Smooth muscle cell (in vitro differentiated cells): ENCODE measurements around the gene MRPL43. TPM values are rescaled to one million over a fixed set of nuclear protein-coding genes. Genes with fewer than 3 reads are reported as not detected.

Experiments
- DNase-seq: peaks from one replicate; lab custom pipeline; 2025; ENCODE audit not compliant: unreplicated experiment; lab: John Stamatoyannopoulos, UW
- H2AFZ ChIP-seq: fragments of 200-600 bp; sonication (generic); 2 replicates; pipeline ENCODE4 v1.6.0; 2016; ENCODE audit warnings: antibody characterized with exemption, low read depth, mild to moderate bottlenecking
- H3F3A ChIP-seq: fragments of 200-600 bp; sonication (generic); 2 replicates; pipeline ENCODE4 v1.6.0; 2017; ENCODE audit warnings: antibody characterized with exemption, low read depth
- H3K27ac ChIP-seq: fragments of 200-600 bp; sonication (generic); 2 replicates; pipeline ENCODE4 v1.5.1; 2016; ENCODE audit warnings: low read depth, mild to moderate bottlenecking
- H3K27me3 ChIP-seq: fragments of 200-600 bp; sonication (generic); 2 replicates; pipeline ENCODE4 v1.6.1; 2016; ENCODE audit warnings: low read depth, mild to moderate bottlenecking
- H3K36me3 ChIP-seq: fragments of 200-600 bp; sonication (generic); 2 replicates; pipeline ENCODE4 v1.5.1; 2016; ENCODE audit warnings: low read depth
- H3K4me1 ChIP-seq: fragments of 200-600 bp; sonication (generic); 2 replicates; pipeline ENCODE4 v1.5.1; 2016; ENCODE audit warnings: low read depth
- H3K4me2 ChIP-seq: fragments of 200-600 bp; sonication (generic); 2 replicates; pipeline ENCODE4 v1.6.0; 2016; ENCODE audit warnings: mild to moderate bottlenecking
- H3K4me3 ChIP-seq: fragments of 200-600 bp; sonication (generic); 2 replicates; pipeline ENCODE4 v1.5.1; 2016; ENCODE audit warnings: mild to moderate bottlenecking
- H3K79me2 ChIP-seq: fragments of 200-600 bp; sonication (generic); 2 replicates; pipeline ENCODE4 v1.6.0; 2016; ENCODE audit warnings: low read depth, mild to moderate bottlenecking
- H3K9ac ChIP-seq: fragments of 200-600 bp; sonication (generic); 2 replicates; pipeline ENCODE4 v1.6.0; 2016; ENCODE audit warnings: low read depth
- H3K9me3 ChIP-seq: fragments of 200-600 bp; sonication (generic); replicated peaks from 2 replicates; pipeline ENCODE4 v1.5.1; 2016; ENCODE audit warnings: low read depth
- H4K20me1 ChIP-seq: fragments of 200-600 bp; sonication (generic); 2 replicates; pipeline ENCODE4 v1.6.0; 2016; ENCODE audit warnings: low read depth
- WGBS: methylation state at CpG from one replicate; pipeline ENCODE4 v1.1.7; 2016; ENCODE audit warnings: low lambda C conversion rate; 5-methylcytosine and 5-hydroxymethylcytosine counted together
- polyA plus RNA-seq: library from polyadenylated mRNA; unstranded; fragments of >200 nt; fragmentation: Nextera tagmentation; extraction: Ambion mirVana; gene quantifications from 2 replicates; pipeline ENCODE4 v1.2.1, GENCODE V29; 2016
- total RNA-seq: library from RNA; depleted of rRNA; stranded (reverse); fragments of >200 nt; gene quantifications from 2 replicates; pipeline ENCODE4 v1.2.3, GENCODE V29; 2014
- TF ChIP-seq, protein P1 (sequence below): fragments of 200-600 bp; sonication (generic); IDR thresholded peaks from 2 replicates; pipeline ENCODE4 v1.5.1; 2017; ENCODE audit warnings: borderline replicate concordance, mild to moderate bottlenecking, antibody characterized with exemption; ENCODE audit not compliant: insufficient read depth, poor library complexity, severe bottlenecking

MRPL43 gene
- total and polyA plus RNA-seq, 2 experiments from 2014 or later: 89.9 to 120 TPM

GRCh38 chr10:101007915-101008822 lies 20.9 kb upstream of the MRPL43 start:
- H3K36me3 ChIP-seq: no peaks in the 10 kb centered on the region
- H2AFZ ChIP-seq: no peak overlapping the region
- H3K9me3 ChIP-seq: no peaks in the 10 kb centered on the region
- 63% methylated on average over 13 of the region's 13 CpGs for WGBS
- H3K4me1 ChIP-seq: no peaks in the 10 kb centered on the region
- H3K27ac ChIP-seq: no peak overlapping the region
- no peak for DNase-seq
- peaks cover 37% of the 10 kb centered on the region for H4K20me1 ChIP-seq
- H3K79me2 ChIP-seq: peaks cover 6% of the 10 kb centered on the region
- no peak overlapping the region for H3K4me3 ChIP-seq
- TF ChIP-seq, protein P1, sequence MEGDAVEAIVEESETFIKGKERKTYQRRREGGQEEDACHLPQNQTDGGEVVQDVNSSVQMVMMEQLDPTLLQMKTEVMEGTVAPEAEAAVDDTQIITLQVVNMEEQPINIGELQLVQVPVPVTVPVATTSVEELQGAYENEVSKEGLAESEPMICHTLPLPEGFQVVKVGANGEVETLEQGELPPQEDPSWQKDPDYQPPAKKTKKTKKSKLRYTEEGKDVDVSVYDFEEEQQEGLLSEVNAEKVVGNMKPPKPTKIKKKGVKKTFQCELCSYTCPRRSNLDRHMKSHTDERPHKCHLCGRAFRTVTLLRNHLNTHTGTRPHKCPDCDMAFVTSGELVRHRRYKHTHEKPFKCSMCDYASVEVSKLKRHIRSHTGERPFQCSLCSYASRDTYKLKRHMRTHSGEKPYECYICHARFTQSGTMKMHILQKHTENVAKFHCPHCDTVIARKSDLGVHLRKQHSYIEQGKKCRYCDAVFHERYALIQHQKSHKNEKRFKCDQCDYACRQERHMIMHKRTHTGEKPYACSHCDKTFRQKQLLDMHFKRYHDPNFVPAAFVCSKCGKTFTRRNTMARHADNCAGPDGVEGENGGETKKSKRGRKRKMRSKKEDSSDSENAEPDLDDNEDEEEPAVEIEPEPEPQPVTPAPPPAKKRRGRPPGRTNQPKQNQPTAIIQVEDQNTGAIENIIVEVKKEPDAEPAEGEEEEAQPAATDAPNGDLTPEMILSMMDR: no peak
- no peaks in the 10 kb centered on the region for H3F3A ChIP-seq
- no peak overlapping the region for H3K9ac ChIP-seq
- H3K27me3 ChIP-seq: no peaks in the 10 kb centered on the region
- no peak overlapping the region for H3K4me2 ChIP-seq

DNA sequence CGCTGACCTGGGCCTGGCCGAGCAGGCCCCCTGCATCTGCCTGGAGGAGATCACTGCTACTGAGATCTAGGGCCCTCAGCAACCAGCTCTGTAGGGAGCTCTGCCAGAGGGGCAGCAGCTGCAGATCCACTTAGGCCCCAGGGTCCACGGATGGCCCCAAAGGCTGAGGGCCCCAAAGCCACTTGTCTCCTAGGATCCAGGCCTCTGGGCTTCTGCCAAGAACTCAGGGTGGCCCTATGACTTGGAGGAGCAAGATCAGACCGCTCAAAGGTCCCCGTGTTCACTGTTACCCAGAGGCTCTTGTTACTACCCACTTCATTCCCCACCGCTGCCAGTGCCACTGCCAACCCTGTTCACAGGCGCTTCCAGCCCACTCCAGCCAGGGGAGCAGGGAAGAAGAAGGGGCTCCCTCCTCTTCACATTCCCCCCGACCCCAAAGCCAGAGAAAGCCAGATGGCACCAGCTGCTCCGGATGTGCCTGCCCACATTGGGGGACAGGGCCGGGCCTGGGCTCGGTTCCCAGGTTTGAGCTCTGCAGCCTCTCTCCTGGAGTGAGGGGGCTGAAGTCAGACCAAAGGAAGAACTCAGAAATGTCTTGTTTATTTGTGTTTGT lies 19.9 kb upstream of the MRPL43 start:
- H3K27me3 ChIP-seq: no peaks in the 10 kb centered on the region
- no peak overlapping the region for H3K4me3 ChIP-seq
- H3K27ac ChIP-seq: no peak overlapping the region
- no peak overlapping the region for H3K4me2 ChIP-seq
- H3K9ac ChIP-seq: no peak overlapping the region
- peaks cover 47% of the 10 kb centered on the region for H4K20me1 ChIP-seq
- H3F3A ChIP-seq: no peaks in the 10 kb centered on the region
- TF ChIP-seq, protein P1: no peak
- 94% methylated on average over 11 of the region's 11 CpGs for WGBS
- no peak for DNase-seq
- H3K36me3 ChIP-seq: no peaks in the 10 kb centered on the region
- no peak overlapping the region for H2AFZ ChIP-seq
- no peaks in the 10 kb centered on the region for H3K9me3 ChIP-seq
- H3K79me2 ChIP-seq: peaks cover 15% of the 10 kb centered on the region
- H3K4me1 ChIP-seq: no peaks in the 10 kb centered on the region

- H3K36me3 ChIP-seq: no peaks in the 10 kb centered on the region
- H3K27me3 ChIP-seq: no peaks in the 10 kb centered on the region
- no peak for DNase-seq
- no peak overlapping the region for H3K4me2 ChIP-seq
- peaks cover 3% of the 10 kb centered on the region for H3K4me1 ChIP-seq
- WGBS: 97% methylated on average over 21 of the region's 33 CpGs
- H3K4me3 ChIP-seq: no peak overlapping the region
- H4K20me1 ChIP-seq: peaks cover 53% of the 10 kb centered on the region
- TF ChIP-seq, protein P1: no peak
- H3K9me3 ChIP-seq: no peaks in the 10 kb centered on the region
- H2AFZ ChIP-seq: no peak overlapping the region
- no peak overlapping the region for H3K9ac ChIP-seq
- no peak overlapping the region for H3K27ac ChIP-seq
- H3K79me2 ChIP-seq: peaks cover 21% of the 10 kb centered on the region
- H3F3A ChIP-seq: no peaks in the 10 kb centered on the region
Measured at GRCh38 chr10:101006593-101007098, 19.3 kb upstream of the MRPL43 start.
